Measurements from ENCODE around the gene BCAS3.
"Not testable (repeated sequence)": the region's sequence is repeated elsewhere in the genome, so short reads cannot be mapped to it uniquely, and the experiment has no call there.

Gene BCAS3

GRCh38 chr17:60934723-60935122 lies 257.1 kb downstream of the BCAS3 start:
- DNase-seq (ENCODE audit: low spot score): no peak

GRCh38 chr17:60935991-60936390 lies 258.3 kb downstream of the BCAS3 start:
- not testable (repeated sequence) for DNase-seq (ENCODE audit: low spot score)

GRCh38 chr17:60939318-60939717 lies 261.7 kb downstream of the BCAS3 start:
- DNase-seq (ENCODE audit: low spot score): no peak

GRCh38 chr17:60941028-60941427 lies 263.4 kb downstream of the BCAS3 start:
- no peak for DNase-seq (ENCODE audit: low spot score)

- no peak for DNase-seq (ENCODE audit: low spot score)
Measured at GRCh38 chr17:60941571-60941970, 263.9 kb downstream of the BCAS3 start.

- DNase-seq (ENCODE audit: low spot score): no peak
Measured at GRCh38 chr17:60944751-60945150, 267.1 kb downstream of the BCAS3 start.

- no peak for DNase-seq (ENCODE audit: low spot score)
Measured at GRCh38 chr17:60947100-60947499, 269.4 kb downstream of the BCAS3 start.

- no peak for DNase-seq (ENCODE audit: low spot score)
Measured at GRCh38 chr17:60947543-60947942, 269.9 kb downstream of the BCAS3 start.

GRCh38 chr17:60952747-60953146 lies 275.1 kb downstream of the BCAS3 start:
- DNase-seq (ENCODE audit: low spot score): no peak

- no peak for DNase-seq (ENCODE audit: low spot score)
Measured at GRCh38 chr17:60959011-60959410, 281.4 kb downstream of the BCAS3 start.

GRCh38 chr17:60959696-60960095 lies 282.0 kb downstream of the BCAS3 start:
- DNase-seq (ENCODE audit: low spot score): peak; percentile 28

GRCh38 chr17:60960398-60961065 lies 282.9 kb downstream of the BCAS3 start:
- no peak for DNase-seq (ENCODE audit: low spot score)

- no peak for DNase-seq (ENCODE audit: low spot score)
Measured at GRCh38 chr17:60964160-60964559, 286.5 kb downstream of the BCAS3 start.

GRCh38 chr17:60968266-60968665 lies 290.6 kb downstream of the BCAS3 start:
- no peak for DNase-seq (ENCODE audit: low spot score)

- no peak for DNase-seq (ENCODE audit: low spot score)
Measured at GRCh38 chr17:60969500-60970037, 291.9 kb downstream of the BCAS3 start.

GRCh38 chr17:60970741-60971140 lies 293.1 kb downstream of the BCAS3 start:
- no peak for DNase-seq (ENCODE audit: low spot score)

- DNase-seq (ENCODE audit: low spot score): peak; percentile 74
Measured at GRCh38 chr17:60971515-60972369, 294.1 kb downstream of the BCAS3 start.

GRCh38 chr17:60976861-60977260 lies 299.2 kb downstream of the BCAS3 start:
- not testable (repeated sequence) for DNase-seq (ENCODE audit: low spot score)

- DNase-seq (ENCODE audit: low spot score): no peak
Measured at GRCh38 chr17:60989379-60989778, 311.7 kb downstream of the BCAS3 start.

- DNase-seq (ENCODE audit: low spot score): no peak
Measured at GRCh38 chr17:60989846-60990245, 312.2 kb downstream of the BCAS3 start.

- DNase-seq (ENCODE audit: low spot score): no peak
Measured at GRCh38 chr17:60993497-60993896, 315.8 kb downstream of the BCAS3 start.

GRCh38 chr17:60995680-60996079 lies 318.0 kb downstream of the BCAS3 start:
- no peak for DNase-seq (ENCODE audit: low spot score)

- peak; percentile 28 for DNase-seq (ENCODE audit: low spot score)
Measured at GRCh38 chr17:61000911-61001310, 323.3 kb downstream of the BCAS3 start.

Measured in COLO829 (cell line).